OCI-LY3 (cell line): Measurements from ENCODE around the gene KCNK13.

Source experiments
- EZH2phosphoT487 ChIP-seq: fragments of 200-600 bp; shearing (Covaris generic); IDR thresholded peaks from 2 replicates; pipeline ENCODE4 v1.6.1; 2018; ENCODE audit warnings: antibody characterized with exemption, mixed run types, low read depth
- TF ChIP-seq, protein P1 (sequence below): fragments of 200-600, 300-600 bp; sonication (generic); IDR thresholded peaks from 2 replicates; pipeline ENCODE4 v1.5.1; 2014; ENCODE audit warnings: antibody characterized with exemption, low read length, low read depth

GRCh38 chr14:90079576-90079975 is 17.8 kb downstream of the KCNK13 start:
- TF ChIP-seq EZH2phosphoT487 = no peak
- TF ChIP-seq, protein P1, sequence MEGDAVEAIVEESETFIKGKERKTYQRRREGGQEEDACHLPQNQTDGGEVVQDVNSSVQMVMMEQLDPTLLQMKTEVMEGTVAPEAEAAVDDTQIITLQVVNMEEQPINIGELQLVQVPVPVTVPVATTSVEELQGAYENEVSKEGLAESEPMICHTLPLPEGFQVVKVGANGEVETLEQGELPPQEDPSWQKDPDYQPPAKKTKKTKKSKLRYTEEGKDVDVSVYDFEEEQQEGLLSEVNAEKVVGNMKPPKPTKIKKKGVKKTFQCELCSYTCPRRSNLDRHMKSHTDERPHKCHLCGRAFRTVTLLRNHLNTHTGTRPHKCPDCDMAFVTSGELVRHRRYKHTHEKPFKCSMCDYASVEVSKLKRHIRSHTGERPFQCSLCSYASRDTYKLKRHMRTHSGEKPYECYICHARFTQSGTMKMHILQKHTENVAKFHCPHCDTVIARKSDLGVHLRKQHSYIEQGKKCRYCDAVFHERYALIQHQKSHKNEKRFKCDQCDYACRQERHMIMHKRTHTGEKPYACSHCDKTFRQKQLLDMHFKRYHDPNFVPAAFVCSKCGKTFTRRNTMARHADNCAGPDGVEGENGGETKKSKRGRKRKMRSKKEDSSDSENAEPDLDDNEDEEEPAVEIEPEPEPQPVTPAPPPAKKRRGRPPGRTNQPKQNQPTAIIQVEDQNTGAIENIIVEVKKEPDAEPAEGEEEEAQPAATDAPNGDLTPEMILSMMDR = no peak
